ENCODE measurements around the gene NUDT3. TPM values are rescaled to one million over a fixed set of nuclear protein-coding genes. Genes with fewer than 3 reads are reported as not detected.
"Not testable (repeated sequence)": the region's sequence is repeated elsewhere in the genome, so short reads cannot be mapped to it uniquely, and the experiment has no call there.

Gene NUDT3
- total RNA-seq, 1 donor from 2014 or later, result 33.3 TPM

- H3K9me3 Mint-ChIP-seq, result no peaks in the 10 kb centered on the region
- H3K36me3 Mint-ChIP-seq, result no peaks in the 10 kb centered on the region
- peaks cover 4% of the 10 kb centered on the region for H3K4me1 Mint-ChIP-seq
- DNase-seq (ENCODE audit: low spot score in 2 of 2, unreplicated experiment in 2 of 2), result no peak
- TF ChIP-seq CTCF (IDR thresholded peaks at IDR 0.05; ENCODE audit: unreplicated experiment), result no peak
- H3K4me3 Mint-ChIP-seq, result no peak overlapping the region
- no peak overlapping the region for H3K27ac Mint-ChIP-seq
- no peaks in the 10 kb centered on the region for H3K27me3 Mint-ChIP-seq (ENCODE audit: low read depth)
These were observed 14.0 kb downstream of the NUDT3 start for GRCh38 chr6:34378470-34378869.

- no peak for TF ChIP-seq CTCF (IDR thresholded peaks at IDR 0.05; ENCODE audit: unreplicated experiment)
- DNase-seq (ENCODE audit: low spot score in 2 of 2, unreplicated experiment in 2 of 2), result no peak
- H3K36me3 Mint-ChIP-seq, result no peaks in the 10 kb centered on the region
- no peak overlapping the region for H3K27ac Mint-ChIP-seq
- peaks cover 2% of the 10 kb centered on the region for H3K4me1 Mint-ChIP-seq
- no peaks in the 10 kb centered on the region for H3K9me3 Mint-ChIP-seq
- H3K4me3 Mint-ChIP-seq, result no peak overlapping the region
- no peaks in the 10 kb centered on the region for H3K27me3 Mint-ChIP-seq (ENCODE audit: low read depth)
These were observed 14.5 kb downstream of the NUDT3 start for GRCh38 chr6:34377984-34378383.

GRCh38 chr6:34377571-34377970 lies 14.9 kb downstream of the NUDT3 start:
- H3K36me3 Mint-ChIP-seq; H3K9me3 Mint-ChIP-seq; H3K27ac Mint-ChIP-seq; H3K4me1 Mint-ChIP-seq; H3K27me3 Mint-ChIP-seq (ENCODE audit: low read depth); H3K4me3 Mint-ChIP-seq; DNase-seq (ENCODE audit: low spot score in 2 of 2, unreplicated experiment in 2 of 2): not testable (repeated sequence)

GRCh38 chr6:34375833-34376232 lies 16.6 kb downstream of the NUDT3 start:
- no peaks in the 10 kb centered on the region for H3K27me3 Mint-ChIP-seq (ENCODE audit: low read depth)
- no peak for DNase-seq (ENCODE audit: low spot score in 2 of 2, unreplicated experiment in 2 of 2)
- peaks cover 2% of the 10 kb centered on the region for H3K36me3 Mint-ChIP-seq
- no peak for TF ChIP-seq CTCF (IDR thresholded peaks at IDR 0.05; ENCODE audit: unreplicated experiment)
- peaks cover 2% of the 10 kb centered on the region for H3K4me1 Mint-ChIP-seq
- no peak overlapping the region for H3K4me3 Mint-ChIP-seq
- no peaks in the 10 kb centered on the region for H3K9me3 Mint-ChIP-seq
- no peak overlapping the region for H3K27ac Mint-ChIP-seq

- Mint-ChIP-seq H3K36me3 (peaks cover 5% of the 10 kb centered on the region), H3K27me3 (ENCODE audit: low read depth) (no peaks in the 10 kb centered on the region), H3K27ac (no peak overlapping the region), H3K4me1 (peaks cover 2% of the 10 kb centered on the region), H3K4me3 (no peak overlapping the region), H3K9me3 (no peaks in the 10 kb centered on the region)
- no peak for DNase-seq (ENCODE audit: low spot score in 2 of 2, unreplicated experiment in 2 of 2)
- TF ChIP-seq CTCF (IDR thresholded peaks at IDR 0.05; ENCODE audit: unreplicated experiment), result no peak
These were observed 18.0 kb downstream of the NUDT3 start for GRCh38 chr6:34374508-34374907.

GRCh38 chr6:34374069-34374468 lies 18.4 kb downstream of the NUDT3 start:
- peaks cover 5% of the 10 kb centered on the region for H3K36me3 Mint-ChIP-seq
- H3K4me3 Mint-ChIP-seq, result no peak overlapping the region
- no peak for TF ChIP-seq CTCF (IDR thresholded peaks at IDR 0.05; ENCODE audit: unreplicated experiment)
- H3K9me3 Mint-ChIP-seq, result no peaks in the 10 kb centered on the region
- DNase-seq (ENCODE audit: low spot score in 2 of 2, unreplicated experiment in 2 of 2), result no peak
- no peaks in the 10 kb centered on the region for H3K27me3 Mint-ChIP-seq (ENCODE audit: low read depth)
- H3K27ac Mint-ChIP-seq, result no peak overlapping the region
- H3K4me1 Mint-ChIP-seq, result peaks cover 2% of the 10 kb centered on the region

Measured in mesothelial cell of epicardium (in vitro differentiated cells).